Nephron progenitor cell (in vitro differentiated cells): ENCODE measurements around the gene PLRG1.

Source experiments
- DNase-seq: peaks from one replicate; pipeline ENCODE4 v3.0.0; 2021
- H3K27ac Mint-ChIP-seq: 2 replicates; pipeline ENCODE4 v1.8.0; 2021; ENCODE audit warnings: mild to moderate bottlenecking, moderate library complexity, mixed read lengths
- H3K27me3 Mint-ChIP-seq: 2 replicates; pipeline ENCODE4 v1.8.0; 2021; ENCODE audit warnings: mild to moderate bottlenecking, low read depth, mixed read lengths; ENCODE audit not compliant: poor library complexity
- H3K36me3 Mint-ChIP-seq: 2 replicates; pipeline ENCODE4 v1.8.0; 2021; ENCODE audit warnings: low read depth, mixed read lengths
- H3K4me1 Mint-ChIP-seq: 2 replicates; pipeline ENCODE4 v1.8.0; 2021; ENCODE audit warnings: mixed read lengths
- H3K4me3 Mint-ChIP-seq: 2 replicates; pipeline ENCODE4 v1.8.0; 2021; ENCODE audit warnings: mild to moderate bottlenecking, moderate library complexity, mixed read lengths
- H3K9me3 Mint-ChIP-seq: 2 replicates; pipeline ENCODE4 v1.8.0; 2021; ENCODE audit warnings: mild to moderate bottlenecking, moderate library complexity, mixed read lengths
- CTCF ChIP-seq: fragments of 200-600 bp; sonication (generic); IDR thresholded peaks from 2 replicates; pipeline ENCODE4 v1.5.0; 2021; ENCODE audit warnings: antibody characterized with exemption

The PLRG1 gene

GRCh38 chr4:154559494-154560418, 9.6 kb upstream of the PLRG1 start:
- DNase-seq = peak; percentile 10

GRCh38 chr4:154559141-154559493, 8.9 kb upstream of the PLRG1 start:
- H3K9me3 Mint-ChIP-seq = no peaks in the 10 kb centered on the region
- H3K36me3 Mint-ChIP-seq = no peaks in the 10 kb centered on the region
- TF ChIP-seq CTCF = no peak
- H3K27me3 Mint-ChIP-seq = peaks cover 1% of the 10 kb centered on the region
- no peak for DNase-seq
- no peak overlapping the region for H3K27ac Mint-ChIP-seq
- no peaks in the 10 kb centered on the region for H3K4me1 Mint-ChIP-seq
- H3K4me3 Mint-ChIP-seq = no peak overlapping the region

More at GRCh38 chr4:154559494-154560418, 9.6 kb upstream of the PLRG1 start:
- H3K4me1 Mint-ChIP-seq = no peaks in the 10 kb centered on the region
- TF ChIP-seq CTCF = peak; percentile 61
- H3K36me3 Mint-ChIP-seq = no peaks in the 10 kb centered on the region
- no peaks in the 10 kb centered on the region for H3K9me3 Mint-ChIP-seq
- no peak overlapping the region for H3K27ac Mint-ChIP-seq
- no peak overlapping the region for H3K4me3 Mint-ChIP-seq
- H3K27me3 Mint-ChIP-seq = no peaks in the 10 kb centered on the region

GRCh38 chr4:154551872-154552686, 1.9 kb upstream of the PLRG1 start:
- Mint-ChIP-seq H3K4me3 (no peak overlapping the region), H3K27me3 (peaks cover 4% of the 10 kb centered on the region), H3K4me1 (peaks cover 18% of the 10 kb centered on the region), H3K36me3 (peaks cover 5% of the 10 kb centered on the region), H3K9me3 (no peaks in the 10 kb centered on the region), H3K27ac (no peak overlapping the region)
- TF ChIP-seq CTCF = peak; percentile 84
- DNase-seq = peak; percentile 61

GRCh38 chr4:154545689-154546088, 4.5 kb downstream of the PLRG1 start:
- Mint-ChIP-seq H3K4me3 (no peak overlapping the region), H3K4me1 (peaks cover 18% of the 10 kb centered on the region), H3K27ac (no peak overlapping the region), H3K36me3 (peaks cover 42% of the 10 kb centered on the region), H3K9me3 (peaks cover 7% of the 10 kb centered on the region), H3K27me3 (no peaks in the 10 kb centered on the region)
- TF ChIP-seq CTCF = no peak
- DNase-seq = no peak

- H3K9me3 Mint-ChIP-seq = peaks cover 7% of the 10 kb centered on the region
- peaks cover 62% of the 10 kb centered on the region for H3K36me3 Mint-ChIP-seq
Observed at GRCh38 chr4:154542271-154542879, 7.8 kb downstream of the PLRG1 start.

More at GRCh38 chr4:154542271-154542879, 7.8 kb downstream of the PLRG1 start:
- no peak overlapping the region for H3K4me3 Mint-ChIP-seq
- no peaks in the 10 kb centered on the region for H3K27me3 Mint-ChIP-seq
- no peak overlapping the region for H3K27ac Mint-ChIP-seq
- no peak for DNase-seq
- TF ChIP-seq CTCF = no peak
- H3K4me1 Mint-ChIP-seq = no peaks in the 10 kb centered on the region
